Measurements from ENCODE around the gene CCDC15.

Gene CCDC15

GRCh38 chr11:125071435-125071834 is 117.4 kb downstream of the CCDC15 start:
- no peak for DNase-seq

GRCh38 chr11:125071846-125072217 is 117.8 kb downstream of the CCDC15 start:
- DNase-seq: no peak

- DNase-seq: no peak
Measured at GRCh38 chr11:125072218-125072960, 118.4 kb downstream of the CCDC15 start.

- DNase-seq: no peak
Measured at GRCh38 chr11:125072961-125073590, 119.1 kb downstream of the CCDC15 start.

- no peak for DNase-seq
Measured at GRCh38 chr11:125073616-125074483, 119.8 kb downstream of the CCDC15 start.

GRCh38 chr11:125074511-125075241 is 120.7 kb downstream of the CCDC15 start:
- DNase-seq: no peak

- DNase-seq: no peak
Measured at GRCh38 chr11:125075242-125075625, 121.2 kb downstream of the CCDC15 start.

GRCh38 chr11:125075900-125076317 is 121.9 kb downstream of the CCDC15 start:
- DNase-seq: no peak

- DNase-seq: no peak
Measured at GRCh38 chr11:125076378-125076945, 122.5 kb downstream of the CCDC15 start.

- no peak for DNase-seq
Measured at GRCh38 chr11:125078016-125078415, 124.0 kb downstream of the CCDC15 start.

GRCh38 chr11:125078516-125079140 is 124.6 kb downstream of the CCDC15 start:
- DNase-seq: no peak

- no peak for DNase-seq
Measured at GRCh38 chr11:125079151-125079877, 125.3 kb downstream of the CCDC15 start.

- DNase-seq: no peak
Measured at GRCh38 chr11:125079878-125080530, 126.0 kb downstream of the CCDC15 start.

GRCh38 chr11:125080531-125080911 is 126.5 kb downstream of the CCDC15 start:
- DNase-seq: no peak

GRCh38 chr11:125081098-125081798 is 127.2 kb downstream of the CCDC15 start:
- no peak for DNase-seq

- DNase-seq: no peak
Measured at GRCh38 chr11:125082040-125082439, 128.0 kb downstream of the CCDC15 start.

- no peak for DNase-seq
Measured at GRCh38 chr11:125082611-125083311, 128.8 kb downstream of the CCDC15 start.

GRCh38 chr11:125083312-125084056 is 129.5 kb downstream of the CCDC15 start:
- DNase-seq: no peak

- no peak for DNase-seq
Measured at GRCh38 chr11:125084057-125084416, 130.0 kb downstream of the CCDC15 start.
